Adipocyte (in vitro differentiated cells): Measurements from ENCODE around the gene CAPN9.
"Not testable (repeated sequence)": the region's sequence is repeated elsewhere in the genome, so short reads cannot be mapped to it uniquely, and the experiment has no call there.

Experiments used
- DNase-seq: peaks from one replicate; pipeline ENCODE4 v3.0.0-alpha.2; 2015; ENCODE audit warnings: low read depth
- H3K27me3 ChIP-seq: replicated peaks from 2 replicates; pipeline ENCODE4 v1.7.0; 2013; ENCODE audit warnings: mild to moderate bottlenecking, low read length, moderate library complexity; ENCODE audit not compliant: control insufficient read depth, insufficient read depth
- H3K36me3 ChIP-seq: 2 replicates; pipeline ENCODE4 v1.7.0; 2013; ENCODE audit warnings: low read length, mild to moderate bottlenecking, moderate library complexity; ENCODE audit not compliant: control insufficient read depth, insufficient read depth, severe bottlenecking
- H3K4me1 ChIP-seq: 2 replicates; pipeline ENCODE4 v1.7.0; 2013; ENCODE audit warnings: mild to moderate bottlenecking, low read length, moderate library complexity; ENCODE audit not compliant: control insufficient read depth, insufficient read depth
- H3K4me3 ChIP-seq: 2 replicates; pipeline ENCODE4 v1.7.0; 2013; ENCODE audit warnings: mild to moderate bottlenecking, low read length, moderate library complexity
- H3K9ac ChIP-seq: 2 replicates; pipeline ENCODE4 v1.7.0; 2013; ENCODE audit warnings: mild to moderate bottlenecking, low read length, moderate library complexity
- H3K9me3 ChIP-seq: 2 replicates; pipeline ENCODE4 v1.7.0; 2013; ENCODE audit warnings: mild to moderate bottlenecking, low read length, moderate library complexity; ENCODE audit not compliant: control insufficient read depth

The CAPN9 gene

GRCh38 chr1:230834292-230834691 is 87.1 kb downstream of the CAPN9 start:
- Histone ChIP-seq H3K4me1 (peaks cover 25% of the 10 kb centered on the region), H3K36me3 (peaks cover 28% of the 10 kb centered on the region), H3K4me3 (no peak overlapping the region), H3K9me3 (no peaks in the 10 kb centered on the region), H3K9ac (no peak overlapping the region), H3K27me3 (no peaks in the 10 kb centered on the region)
- no peak for DNase-seq

GRCh38 chr1:230836347-230836746 is 89.2 kb downstream of the CAPN9 start:
- DNase-seq, result no peak

DNA sequence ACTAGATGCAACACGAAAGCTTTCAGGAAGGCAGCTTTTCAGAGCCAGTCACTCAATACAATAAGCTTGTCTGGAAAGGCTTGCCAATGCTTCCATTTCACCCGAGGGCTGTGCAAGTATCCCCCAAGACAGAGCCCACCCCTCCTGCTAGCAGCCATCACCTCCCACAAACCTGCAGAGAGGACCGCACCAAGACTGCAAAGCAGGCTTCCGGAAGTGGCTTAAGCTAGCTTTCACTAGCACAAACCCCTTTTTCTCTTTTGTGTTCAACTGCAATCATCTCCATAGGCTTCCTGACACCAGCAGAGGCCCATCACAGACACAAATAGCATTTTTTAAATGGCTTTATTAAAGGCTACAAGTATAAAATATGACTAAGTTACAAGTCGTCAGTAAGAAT is 89.6 kb downstream of the CAPN9 start:
- peaks cover 53% of the 10 kb centered on the region for H3K36me3 ChIP-seq
- H3K9me3 ChIP-seq, result no peaks in the 10 kb centered on the region
- H3K27me3 ChIP-seq, result no peaks in the 10 kb centered on the region
- DNase-seq, result no peak
- H3K4me3 ChIP-seq, result no peak overlapping the region
- H3K4me1 ChIP-seq, result peaks cover 27% of the 10 kb centered on the region
- H3K9ac ChIP-seq, result no peak overlapping the region

More at GRCh38 chr1:230836347-230836746, 89.2 kb downstream of the CAPN9 start:
- no peak overlapping the region for H3K4me3 ChIP-seq
- peaks cover 31% of the 10 kb centered on the region for H3K4me1 ChIP-seq
- H3K27me3 ChIP-seq, result no peaks in the 10 kb centered on the region
- peaks cover 49% of the 10 kb centered on the region for H3K36me3 ChIP-seq
- H3K9me3 ChIP-seq, result no peaks in the 10 kb centered on the region
- no peak overlapping the region for H3K9ac ChIP-seq

DNA sequence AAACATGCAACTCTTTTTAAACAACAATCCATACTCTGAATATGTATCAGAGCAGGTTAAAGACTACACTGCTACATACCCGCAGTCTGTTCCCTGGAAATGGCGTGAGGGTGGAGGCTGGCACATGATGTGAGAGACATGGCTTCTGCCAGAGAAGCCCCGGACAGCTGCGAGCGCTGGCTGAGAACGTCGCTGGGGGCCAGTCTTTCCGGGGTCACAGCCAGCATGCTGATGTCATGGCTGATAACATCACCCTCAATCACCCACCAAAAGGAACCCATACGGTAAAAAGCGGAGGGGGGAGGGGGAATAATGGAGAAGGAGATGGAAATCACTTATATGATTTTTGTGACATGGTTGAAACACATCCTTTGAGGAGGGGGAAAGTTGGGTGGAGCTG is 92.0 kb downstream of the CAPN9 start:
- Histone ChIP-seq H3K4me1 (peaks cover 10% of the 10 kb centered on the region), H3K27me3 (no peaks in the 10 kb centered on the region), H3K36me3 (peaks cover 75% of the 10 kb centered on the region), H3K4me3 (no peak overlapping the region), H3K9ac (no peak overlapping the region), H3K9me3 (no peaks in the 10 kb centered on the region)
- no peak for DNase-seq

DNA sequence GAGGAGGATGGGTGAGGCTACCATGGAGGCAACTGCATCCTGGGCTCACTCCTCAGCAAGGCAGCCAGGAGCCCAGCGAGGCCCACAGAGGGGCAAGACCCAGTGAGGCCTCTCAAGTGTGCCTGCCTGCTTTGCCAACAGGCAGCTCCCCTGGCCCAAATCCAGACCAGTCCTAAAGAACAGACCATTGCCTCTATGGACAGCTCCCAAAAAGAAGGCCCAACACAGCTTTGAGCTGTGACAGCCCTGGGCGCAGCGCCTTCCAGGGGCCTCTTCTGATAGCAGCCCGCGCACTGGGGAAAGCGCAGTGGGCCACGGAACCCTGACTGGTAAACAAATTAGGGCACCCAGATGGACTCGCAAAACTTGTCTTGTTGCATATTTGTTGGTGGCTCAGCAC is 95.6 kb downstream of the CAPN9 start:
- peaks cover 67% of the 10 kb centered on the region for H3K36me3 ChIP-seq
- no peak overlapping the region for H3K4me3 ChIP-seq

DNA sequence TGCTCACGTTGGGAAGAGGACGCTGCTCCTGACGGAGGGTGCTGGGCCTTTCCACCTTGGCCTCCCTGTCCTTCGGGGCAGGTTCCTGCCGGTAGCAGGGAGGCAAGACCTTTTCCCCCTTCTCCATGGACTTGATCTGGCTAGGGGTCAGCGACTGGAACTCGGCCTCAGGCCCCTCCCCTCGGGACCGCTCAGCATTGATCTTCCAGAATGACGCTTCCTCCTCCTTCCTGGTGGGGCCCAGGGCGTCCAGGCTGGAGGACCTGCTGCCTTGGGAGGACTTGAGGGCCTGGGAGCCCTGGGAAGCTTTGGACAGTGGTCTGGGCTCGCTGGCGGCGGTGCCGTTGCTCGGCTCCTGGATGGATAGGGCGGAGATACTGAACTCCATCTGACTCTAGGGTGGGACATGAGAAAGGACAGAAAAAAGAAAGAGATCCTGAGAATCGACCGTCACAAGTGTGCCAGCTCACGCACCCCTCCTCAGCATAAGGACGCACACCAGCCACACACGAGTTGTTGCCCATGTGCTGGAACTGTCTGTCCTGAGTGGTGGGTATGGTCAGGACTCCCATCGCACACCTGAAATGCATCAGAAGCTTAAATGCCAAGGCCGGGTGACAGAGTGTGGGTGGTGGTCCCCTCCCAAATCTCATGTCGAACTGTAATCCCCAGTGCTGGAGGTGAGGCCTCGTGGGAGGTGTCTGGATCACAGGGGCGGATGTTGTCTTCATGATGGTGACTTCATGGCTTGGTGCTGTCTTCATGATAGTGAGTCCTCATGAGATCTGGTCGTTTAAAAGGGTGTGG is 96.5 kb downstream of the CAPN9 start:
- Histone ChIP-seq H3K9me3 (no peaks in the 10 kb centered on the region), H3K36me3 (peaks cover 57% of the 10 kb centered on the region), H3K9ac (no peak overlapping the region), H3K27me3 (no peaks in the 10 kb centered on the region), H3K4me3 (no peak overlapping the region), H3K4me1 (peaks cover 21% of the 10 kb centered on the region)
- DNase-seq, result no peak

More for the DNA sequence above, 95.6 kb downstream of the CAPN9 start:
- Histone ChIP-seq H3K27me3 (no peaks in the 10 kb centered on the region), H3K4me1 (peaks cover 11% of the 10 kb centered on the region), H3K9me3 (no peaks in the 10 kb centered on the region), H3K9ac (no peak overlapping the region)
- no peak for DNase-seq

DNA sequence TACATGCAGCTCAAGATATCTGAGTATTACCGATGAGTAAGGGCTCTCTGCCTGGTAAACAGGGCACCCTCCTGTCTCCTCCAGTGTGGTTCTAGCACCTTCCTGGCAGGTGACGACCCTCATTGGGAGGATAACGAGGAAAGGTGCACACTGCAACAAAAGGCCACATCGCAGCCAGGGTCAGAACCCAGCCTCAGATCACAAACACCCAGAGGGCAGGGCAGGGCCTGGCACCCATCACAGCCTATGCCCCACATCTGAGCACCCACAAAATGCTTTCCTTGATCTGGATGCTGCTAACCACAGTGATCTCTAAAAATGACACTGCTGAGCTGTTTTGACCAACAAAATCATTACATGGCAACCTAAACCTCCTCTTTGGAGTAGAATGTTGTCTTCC is 97.4 kb downstream of the CAPN9 start:
- H3K36me3 ChIP-seq, result peaks cover 49% of the 10 kb centered on the region
- DNase-seq, result no peak
- no peaks in the 10 kb centered on the region for H3K9me3 ChIP-seq
- no peak overlapping the region for H3K4me3 ChIP-seq
- no peaks in the 10 kb centered on the region for H3K27me3 ChIP-seq
- H3K4me1 ChIP-seq, result peaks cover 28% of the 10 kb centered on the region
- no peak overlapping the region for H3K9ac ChIP-seq

DNA sequence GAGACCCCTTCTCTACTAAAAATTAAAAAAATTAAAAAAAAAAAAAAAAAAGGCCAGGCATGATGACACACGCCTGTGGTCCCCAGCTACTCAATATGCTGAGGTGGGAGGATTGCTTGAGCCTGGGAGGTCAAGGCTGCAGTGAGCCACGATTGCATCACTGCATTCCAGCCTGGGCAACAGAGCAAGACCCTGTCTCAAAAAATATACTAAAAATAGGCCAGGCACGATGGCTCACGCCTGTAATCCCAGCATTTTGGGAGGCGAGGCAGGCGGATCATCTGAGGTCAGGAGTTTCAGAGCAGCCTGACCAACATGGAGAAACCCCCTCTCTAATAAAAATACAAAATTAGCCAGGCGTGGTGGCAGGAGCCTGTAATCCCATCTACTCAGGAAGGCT is 98.0 kb downstream of the CAPN9 start:
- H3K27me3 ChIP-seq, H3K9me3 ChIP-seq, H3K9ac ChIP-seq, H3K4me3 ChIP-seq: not testable (repeated sequence)
- peak; percentile 37 for DNase-seq
- Histone ChIP-seq H3K4me1 (peaks cover 34% of the 10 kb centered on the region), H3K36me3 (peaks cover 43% of the 10 kb centered on the region)

- Histone ChIP-seq H3K4me1 (peaks cover 42% of the 10 kb centered on the region), H3K27me3 (no peaks in the 10 kb centered on the region), H3K36me3 (peaks cover 35% of the 10 kb centered on the region), H3K4me3 (no peak overlapping the region), H3K9me3 (peaks cover 4% of the 10 kb centered on the region), H3K9ac (peak overlapping the region; percentile 83)
- no peak for DNase-seq
Measured at GRCh38 chr1:230848235-230848634, 101.0 kb downstream of the CAPN9 start.

DNA sequence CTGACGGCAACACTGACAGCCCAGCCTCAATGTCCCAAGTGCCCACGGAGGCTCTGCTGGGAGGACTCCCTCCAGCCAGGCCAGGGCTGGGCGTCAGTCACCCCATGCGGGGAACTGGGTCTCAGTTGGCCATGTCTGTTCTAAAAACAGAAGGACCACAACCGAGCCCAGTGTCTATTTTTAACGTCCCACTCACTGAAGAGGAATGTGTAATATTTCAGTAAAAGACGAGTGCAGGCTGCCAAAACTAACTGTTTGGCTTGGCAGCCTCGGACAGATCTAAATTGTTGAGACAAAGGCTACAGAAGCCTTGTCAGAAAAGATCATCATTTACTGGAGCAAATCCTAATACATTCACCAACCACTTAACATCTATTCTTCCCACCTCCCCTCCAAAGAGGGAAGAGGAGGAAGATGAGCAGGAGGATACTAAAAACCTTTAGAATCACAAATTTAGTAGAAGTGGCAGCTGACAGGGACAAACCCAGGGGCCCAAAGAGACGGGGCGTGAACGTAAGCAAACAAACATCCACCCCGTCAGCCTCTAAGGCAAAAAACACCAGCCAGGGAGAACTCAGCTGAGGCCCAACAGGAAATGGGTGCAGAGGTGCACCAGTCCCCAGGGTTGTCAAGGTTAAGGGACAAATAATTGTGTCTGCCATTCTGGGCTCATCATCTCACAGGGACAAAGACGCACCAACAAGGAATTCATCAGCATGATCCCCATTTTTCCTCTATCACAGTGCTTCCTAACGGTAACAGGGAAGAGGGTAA is 102.5 kb downstream of the CAPN9 start:
- peaks cover 35% of the 10 kb centered on the region for H3K36me3 ChIP-seq
- peak; percentile 98 for DNase-seq
- peaks cover 52% of the 10 kb centered on the region for H3K4me1 ChIP-seq
- peaks cover 4% of the 10 kb centered on the region for H3K9me3 ChIP-seq
- H3K4me3 ChIP-seq, result peak overlapping the region; percentile 66
- peak overlapping the region; percentile 83 for H3K9ac ChIP-seq
- H3K27me3 ChIP-seq, result no peaks in the 10 kb centered on the region

DNA sequence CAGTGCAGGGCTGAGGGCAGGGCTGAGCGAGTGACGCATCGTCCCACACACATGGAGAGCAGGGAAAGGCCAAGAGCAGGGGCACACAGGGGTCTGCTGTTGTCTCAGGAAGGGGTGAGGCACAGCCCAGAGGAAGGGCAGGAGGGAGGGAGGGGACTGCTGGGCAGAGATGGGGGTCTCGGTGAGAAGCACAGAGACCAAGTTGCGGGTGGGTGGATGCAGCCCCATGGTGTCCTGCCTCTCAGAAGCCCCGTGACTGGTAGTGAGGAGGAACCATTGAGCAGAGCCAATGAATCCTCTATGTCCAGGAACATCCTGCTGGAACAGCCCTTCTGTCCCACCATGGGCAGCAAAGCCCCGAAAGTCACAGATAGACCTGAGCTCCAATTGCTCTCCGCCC is 103.4 kb downstream of the CAPN9 start:
- Histone ChIP-seq H3K27me3 (no peaks in the 10 kb centered on the region), H3K9ac (peak overlapping the region; percentile 67), H3K9me3 (peaks cover 4% of the 10 kb centered on the region), H3K36me3 (peaks cover 43% of the 10 kb centered on the region), H3K4me1 (peaks cover 53% of the 10 kb centered on the region), H3K4me3 (peak overlapping the region; percentile 30)
- no peak for DNase-seq
